AG04449 (cell line): ENCODE data around the gene SAMD4B.

ENCODE experiments used
- CTCF ChIA-PET: fragments of 350-600 bp; formaldehyde crosslinking; extraction: SDS; loops from one replicate; lab custom pipeline; 2021; ENCODE audit warnings: antibody characterized with exemption; lab: Yijun Ruan, JAX
- POLR2A ChIA-PET: fragments of 400-600, 350-600 bp; formaldehyde crosslinking; extraction: SDS; loops from one replicate; lab custom pipeline; 2020; ENCODE audit warnings: antibody characterized with exemption, inconsistent platforms; lab: Yijun Ruan, JAX
- DNase-seq: peaks from one replicate; pipeline ENCODE4 v3.0.0-alpha.2; 2010; ENCODE audit warnings: low read depth, low spot score
- H3K4me3 ChIP-seq: 2 replicates; pipeline ENCODE4 v1.5.1; 2011; ENCODE audit warnings: low read depth, mild to moderate bottlenecking, control low read depth, low read length
- CTCF ChIP-seq: IDR thresholded peaks from one replicate; pipeline ENCODE4 v1.5.1; 2011; ENCODE audit warnings: mild to moderate bottlenecking, moderate library complexity, low read length, control low read depth, inconsistent platforms; ENCODE audit not compliant: insufficient read depth; ENCODE audit errors: missing control alignments

SAMD4B gene

GRCh38 chr19:39319098-39319891, 22.9 kb upstream of the SAMD4B start:
- DNase-seq = no peak
- ChIA-PET POLR2A (no interaction called here), CTCF (no interaction called here)
- no peak for TF ChIP-seq CTCF
- H3K4me3 ChIP-seq = no peak overlapping the region

GRCh38 chr19:39319892-39320248, 22.4 kb upstream of the SAMD4B start:
- CTCF ChIA-PET = no interaction called here
- no peak for TF ChIP-seq CTCF
- no peak for DNase-seq
- H3K4me3 ChIP-seq = peak overlapping the region; percentile 62
- POLR2A ChIA-PET = no interaction called here

GRCh38 chr19:39321117-39321831, 20.9 kb upstream of the SAMD4B start:
- CTCF ChIA-PET = interaction anchor here (1.2 kb wide), 1 partner anchor 199 kb away, joined by 4 read pairs; no protein-coding TSS in a partner anchor
- POLR2A ChIA-PET = no interaction called here
- DNase-seq = no peak
- H3K4me3 ChIP-seq = peak overlapping the region; percentile 33; the same call in 1 of the 2 replicates
- TF ChIP-seq CTCF = no peak

- ChIA-PET CTCF (interaction anchor here (1.2 kb wide), 1 partner anchor 200 kb away, joined by 4 read pairs; no protein-coding TSS in a partner anchor), POLR2A (no interaction called here)
- TF ChIP-seq CTCF = no peak
- H3K4me3 ChIP-seq = no peak overlapping the region
- DNase-seq = no peak
These were observed 20.4 kb upstream of the SAMD4B start for GRCh38 chr19:39321832-39322176.

- no peak overlapping the region for H3K4me3 ChIP-seq
- CTCF ChIA-PET = interaction anchor here (1.4 kb wide), 1 partner anchor 202 kb away, joined by 8 read pairs; no protein-coding TSS in a partner anchor
- POLR2A ChIA-PET = no interaction called here
- no peak for DNase-seq
- no peak for TF ChIP-seq CTCF
These were observed 17.9 kb upstream of the SAMD4B start for GRCh38 chr19:39324242-39324842.
